ENCODE results near the gene PRR33. TPM values are rescaled to one million over a fixed set of nuclear protein-coding genes. Genes with fewer than 3 reads are reported as not detected.

The PRR33 gene
- total RNA-seq, 1 experiment from 2014 or later = not detected

DNA sequence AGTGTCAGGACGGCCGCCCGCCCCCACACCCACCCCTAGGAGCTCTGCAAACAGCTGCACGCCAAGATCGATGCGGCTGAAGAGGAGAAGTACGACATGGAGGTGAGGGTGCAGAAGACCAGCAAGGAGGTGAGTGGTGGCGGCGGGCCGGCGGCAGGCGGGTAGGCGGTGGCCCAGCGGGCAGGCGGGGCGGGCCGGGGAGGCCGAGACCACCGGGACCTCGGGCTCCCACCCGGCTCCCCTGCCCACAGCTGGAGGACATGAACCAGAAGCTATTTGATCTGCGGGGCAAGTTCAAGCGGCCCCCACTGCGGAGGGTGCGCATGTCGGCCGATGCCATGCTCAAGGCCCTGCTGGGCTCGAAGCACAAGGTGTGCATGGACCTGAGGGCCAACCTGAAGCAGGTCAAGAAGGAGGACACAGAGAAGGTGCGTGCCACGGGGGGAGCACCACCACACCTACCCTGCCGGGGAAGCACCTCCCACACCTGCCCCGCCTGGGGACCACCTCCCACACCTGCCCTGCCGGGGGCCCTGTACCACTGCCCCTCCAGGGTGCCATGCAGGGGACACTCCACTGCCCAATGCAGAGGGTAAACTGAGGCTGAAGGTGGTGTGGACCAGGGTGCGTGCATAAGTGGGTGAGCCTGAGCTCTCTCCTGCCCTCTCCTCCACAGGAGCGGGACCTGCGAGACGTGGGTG is 50.8 kb downstream of the PRR33 start:
- Histone ChIP-seq H3K4me1 (ENCODE audit: insufficient read depth, low read length) (no peaks in the 10 kb centered on the region), H3K27me3 (ENCODE audit: low read length) (no peaks in the 10 kb centered on the region), H3K79me2 (ENCODE audit: low read length) (no peaks in the 10 kb centered on the region), H3K4me3 (ENCODE audit: low read length) (no peak overlapping the region), H4K20me1 (ENCODE audit: low read length) (no peaks in the 10 kb centered on the region), H3K9ac (ENCODE audit: low read length) (no peak overlapping the region), H3K9me2 (replicated peaks; ENCODE audit: low read length) (no peaks in the 10 kb centered on the region), H3F3A (ENCODE audit: low read length, unreplicated experiment) (no peaks in the 10 kb centered on the region), H3K4me2 (ENCODE audit: low read length) (no peak overlapping the region), H3K27ac (ENCODE audit: low read length) (no peak overlapping the region), H3K9me3 (ENCODE audit: low read length) (no peaks in the 10 kb centered on the region), H3K36me3 (ENCODE audit: low read depth, low read length) (no peaks in the 10 kb centered on the region), H2AFZ (ENCODE audit: low read length) (no peak overlapping the region)
- TF ChIP-seq, protein P1, sequence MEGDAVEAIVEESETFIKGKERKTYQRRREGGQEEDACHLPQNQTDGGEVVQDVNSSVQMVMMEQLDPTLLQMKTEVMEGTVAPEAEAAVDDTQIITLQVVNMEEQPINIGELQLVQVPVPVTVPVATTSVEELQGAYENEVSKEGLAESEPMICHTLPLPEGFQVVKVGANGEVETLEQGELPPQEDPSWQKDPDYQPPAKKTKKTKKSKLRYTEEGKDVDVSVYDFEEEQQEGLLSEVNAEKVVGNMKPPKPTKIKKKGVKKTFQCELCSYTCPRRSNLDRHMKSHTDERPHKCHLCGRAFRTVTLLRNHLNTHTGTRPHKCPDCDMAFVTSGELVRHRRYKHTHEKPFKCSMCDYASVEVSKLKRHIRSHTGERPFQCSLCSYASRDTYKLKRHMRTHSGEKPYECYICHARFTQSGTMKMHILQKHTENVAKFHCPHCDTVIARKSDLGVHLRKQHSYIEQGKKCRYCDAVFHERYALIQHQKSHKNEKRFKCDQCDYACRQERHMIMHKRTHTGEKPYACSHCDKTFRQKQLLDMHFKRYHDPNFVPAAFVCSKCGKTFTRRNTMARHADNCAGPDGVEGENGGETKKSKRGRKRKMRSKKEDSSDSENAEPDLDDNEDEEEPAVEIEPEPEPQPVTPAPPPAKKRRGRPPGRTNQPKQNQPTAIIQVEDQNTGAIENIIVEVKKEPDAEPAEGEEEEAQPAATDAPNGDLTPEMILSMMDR (conservative IDR thresholded peaks at IDR 0.05; ENCODE audit: low read depth, low read length) = no peak
- TF ChIP-seq EZH2phosphoT487 (IDR thresholded peaks at IDR 0.05; ENCODE audit: borderline replicate concordance, low read length) = no peak
- DNase-seq = no peak
- no TSS peak for BruUV-seq (replicated peaks)
- intact Hi-C loops (cut with micrococcal nuclease) = no loop called here
- ChIA-PET POLR2A (ENCODE audit: unreplicated experiment) (no interaction called here), CTCF (no interaction called here)
- ATAC-seq = no peak

DNA sequence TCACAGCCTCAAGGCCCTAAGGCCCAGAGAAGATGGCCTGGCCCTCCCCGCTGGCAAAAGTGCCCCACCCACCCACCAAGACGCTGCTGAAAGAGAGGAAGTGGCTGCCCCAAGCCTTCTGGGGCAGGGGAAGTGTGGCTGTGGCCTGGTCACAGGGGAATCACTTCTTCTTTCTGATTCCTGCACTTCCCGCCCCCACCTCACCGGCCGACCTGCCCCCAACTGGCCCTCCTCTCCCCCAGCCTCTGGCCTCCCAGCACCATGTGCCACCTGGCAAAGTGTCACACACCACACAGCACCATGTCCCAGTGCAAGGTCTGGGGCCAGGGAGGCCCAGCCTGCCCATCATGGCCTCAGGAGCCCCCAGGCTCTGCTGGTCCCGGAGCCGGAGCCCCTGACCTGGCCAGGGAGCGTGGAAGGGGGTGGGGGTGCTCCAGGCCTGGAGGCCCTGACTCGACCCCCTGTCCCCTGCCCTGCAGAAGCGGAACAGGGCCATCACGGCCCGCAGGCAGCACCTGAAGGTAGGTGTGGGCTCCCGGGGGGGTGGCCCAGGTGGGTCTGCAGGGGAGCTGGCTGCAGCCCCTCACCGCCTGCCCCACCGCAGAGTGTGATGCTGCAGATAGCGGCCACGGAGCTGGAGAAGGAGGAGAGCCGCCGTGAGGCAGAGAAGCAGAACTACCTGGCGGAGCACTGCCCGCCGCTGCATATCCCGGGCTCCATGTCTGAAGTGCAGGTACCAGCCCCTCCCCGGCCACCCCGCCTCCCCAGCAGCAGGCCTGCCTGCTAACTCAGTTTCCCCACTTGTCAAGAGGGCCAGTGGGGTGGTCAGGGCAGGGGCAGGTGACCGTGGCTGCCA is 51.5 kb downstream of the PRR33 start:
- TF ChIP-seq EZH2phosphoT487 (IDR thresholded peaks at IDR 0.05; ENCODE audit: borderline replicate concordance, low read length) = no peak
- TF ChIP-seq EZH2 (IDR thresholded peaks at IDR 0.05; ENCODE audit: low read length, unreplicated experiment) = no peak
- TF ChIP-seq, protein P1 (conservative IDR thresholded peaks at IDR 0.05; ENCODE audit: low read depth, low read length) = no peak
- Histone ChIP-seq H2AFZ (ENCODE audit: low read length) (no peak overlapping the region), H3K4me1 (ENCODE audit: insufficient read depth, low read length) (no peaks in the 10 kb centered on the region), H3K4me3 (ENCODE audit: low read length) (no peak overlapping the region), H3K27ac (ENCODE audit: low read length) (no peak overlapping the region), H4K20me1 (ENCODE audit: low read length) (no peaks in the 10 kb centered on the region), H3F3A (ENCODE audit: low read length, unreplicated experiment) (no peaks in the 10 kb centered on the region), H3K79me2 (ENCODE audit: low read length) (no peaks in the 10 kb centered on the region), H3K9me3 (ENCODE audit: low read length) (no peaks in the 10 kb centered on the region), H3K4me2 (ENCODE audit: low read length) (no peak overlapping the region), H3K27me3 (ENCODE audit: low read length) (no peaks in the 10 kb centered on the region), H3K9me2 (replicated peaks; ENCODE audit: low read length) (no peaks in the 10 kb centered on the region), H3K36me3 (ENCODE audit: low read depth, low read length) (no peaks in the 10 kb centered on the region), H3K9ac (ENCODE audit: low read length) (no peak overlapping the region)
- intact Hi-C loops (cut with micrococcal nuclease) = loop anchor here (10.0 kb wide), 1 partner anchor 315 kb away; no protein-coding TSS in a partner anchor
- ChIA-PET POLR2A (ENCODE audit: unreplicated experiment) (no interaction called here), CTCF (interaction anchor here (0.6 kb wide), 1 partner anchor 36 kb away, joined by 10 read pairs; no protein-coding TSS in a partner anchor)
- DNase-seq (no peak), ATAC-seq (no peak)
- BruUV-seq (replicated peaks) = no TSS peak
